Testis (tissue), 3 donors: ENCODE results near the gene MEGF6. TPM values are rescaled to one million over a fixed set of nuclear protein-coding genes. Genes with fewer than 3 reads are reported as not detected.

Experiments
- DNase-seq: peaks from one replicate; pipeline ENCODE4 v3.0.0-alpha.2; 2019
- H3K27ac ChIP-seq, 2 donors: fragments of 200-600 bp; sonication (generic); one replicate each; pipeline ENCODE4 v1.5.1; 2019
- H3K27me3 ChIP-seq: fragments of 200-600 bp; sonication (generic); one replicate; pipeline ENCODE4 v1.5.1; 2019
- H3K36me3 ChIP-seq: fragments of 200-600 bp; sonication (generic); one replicate; pipeline ENCODE4 v1.5.1; 2017; ENCODE audit warnings: low read depth; ENCODE audit errors: missing control alignments
- H3K4me1 ChIP-seq: fragments of 200-600 bp; sonication (generic); one replicate; pipeline ENCODE4 v1.5.1; 2019
- H3K4me3 ChIP-seq, 2 donors: fragments of 200-600 bp; sonication (generic); one replicate each; pipeline ENCODE4 v1.5.1; 2017 to 2019
- H3K9me3 ChIP-seq: fragments of 200-600 bp; sonication (generic); one replicate; pipeline ENCODE4 v1.5.1; 2017
- POLR2A ChIP-seq: fragments of 450-650 bp; IDR thresholded peaks from one replicate; pipeline ENCODE4 v1.6.1; 2017; ENCODE audit warnings: antibody characterized with exemption, mild to moderate bottlenecking, moderate library complexity
- WGBS, 2 donors: methylation state at CpG; one replicate each; pipeline ENCODE4 v1.1.5; 2018; 5-methylcytosine and 5-hydroxymethylcytosine counted together
- intact Hi-C: fragments of 100-400 bp; cut with DNase I; formaldehyde crosslinking; loops from one replicate; pipeline ENCODE4 v1.15.1; 2023; ENCODE audit warnings: low total_unique reads
- polyA plus RNA-seq: library from polyadenylated mRNA; stranded (reverse); fragments of 350-450 nt; fragmentation: Illumina TruSeq; extraction: RNeasy Lipid Tissue Mini Kit (QIAGEN cat#74804); gene quantifications from one replicate; pipeline ENCODE4 v1.2.3, GENCODE V29; 2014; ENCODE audit warnings: low read depth, low replicate concordance; ENCODE audit not compliant: insufficient read depth
- total RNA-seq, 2 donors: library from RNA; depleted of rRNA; stranded (reverse); fragments of >200 nt; gene quantifications; one replicate each; pipeline ENCODE4 v1.2.3, GENCODE V29; 2016
- TF ChIP-seq, protein P1 (sequence below), 3 experiments: fragments of 450-650 bp in 2 of 3; fragments of 200-600 bp in 1 of 3; sonication (generic) in 1 of 3; IDR thresholded peaks; one replicate each; pipeline ENCODE4 v1.5.1; 2016 to 2019; ENCODE audit warnings: antibody characterized with exemption in 3 of 3, mild to moderate bottlenecking in 2 of 3, moderate library complexity in 1 of 3

MEGF6 gene
- total and polyA plus RNA-seq, 3 donors from 2014 or later = 9.0 to 26.4 (median 16.1) TPM

DNA sequence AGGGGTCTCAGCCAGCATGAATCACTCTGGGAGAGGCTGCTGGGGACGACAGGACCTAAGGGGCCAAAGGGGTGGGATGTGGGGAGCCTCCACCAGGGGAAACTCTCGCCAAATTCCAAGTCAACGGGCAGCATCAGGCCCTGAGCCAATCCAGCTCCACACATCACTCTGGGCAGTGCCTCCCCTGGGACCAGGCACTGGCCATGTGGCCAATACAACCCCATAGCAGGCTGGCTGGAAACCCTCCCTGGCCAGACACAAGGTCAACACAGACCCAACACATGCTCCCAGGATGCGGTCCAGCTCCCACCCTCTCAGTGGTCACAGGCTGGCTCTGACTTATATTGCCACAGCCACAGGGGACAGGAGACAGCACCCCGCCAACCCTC is 60.0 kb downstream of the MEGF6 start:
- intact Hi-C loops = no loop called here
- H3K36me3 ChIP-seq = no peaks in the 10 kb centered on the region
- WGBS, 2 donors = 82% methylated on average over 5 of the region's 5 CpGs; no CpG with 5 or more reads in 1 of the 2 donors
- H3K4me1 ChIP-seq = peaks cover 31% of the 10 kb centered on the region
- no peaks in the 10 kb centered on the region for H3K9me3 ChIP-seq
- no peak overlapping the region for H3K4me3 ChIP-seq
- TF ChIP-seq POLR2A = no peak
- TF ChIP-seq, protein P1, sequence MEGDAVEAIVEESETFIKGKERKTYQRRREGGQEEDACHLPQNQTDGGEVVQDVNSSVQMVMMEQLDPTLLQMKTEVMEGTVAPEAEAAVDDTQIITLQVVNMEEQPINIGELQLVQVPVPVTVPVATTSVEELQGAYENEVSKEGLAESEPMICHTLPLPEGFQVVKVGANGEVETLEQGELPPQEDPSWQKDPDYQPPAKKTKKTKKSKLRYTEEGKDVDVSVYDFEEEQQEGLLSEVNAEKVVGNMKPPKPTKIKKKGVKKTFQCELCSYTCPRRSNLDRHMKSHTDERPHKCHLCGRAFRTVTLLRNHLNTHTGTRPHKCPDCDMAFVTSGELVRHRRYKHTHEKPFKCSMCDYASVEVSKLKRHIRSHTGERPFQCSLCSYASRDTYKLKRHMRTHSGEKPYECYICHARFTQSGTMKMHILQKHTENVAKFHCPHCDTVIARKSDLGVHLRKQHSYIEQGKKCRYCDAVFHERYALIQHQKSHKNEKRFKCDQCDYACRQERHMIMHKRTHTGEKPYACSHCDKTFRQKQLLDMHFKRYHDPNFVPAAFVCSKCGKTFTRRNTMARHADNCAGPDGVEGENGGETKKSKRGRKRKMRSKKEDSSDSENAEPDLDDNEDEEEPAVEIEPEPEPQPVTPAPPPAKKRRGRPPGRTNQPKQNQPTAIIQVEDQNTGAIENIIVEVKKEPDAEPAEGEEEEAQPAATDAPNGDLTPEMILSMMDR (IDR thresholded peaks at IDR 0.05) = no peak
- H3K27ac ChIP-seq = no peak overlapping the region
- H3K27me3 ChIP-seq = no peaks in the 10 kb centered on the region
- DNase-seq = no peak

DNA sequence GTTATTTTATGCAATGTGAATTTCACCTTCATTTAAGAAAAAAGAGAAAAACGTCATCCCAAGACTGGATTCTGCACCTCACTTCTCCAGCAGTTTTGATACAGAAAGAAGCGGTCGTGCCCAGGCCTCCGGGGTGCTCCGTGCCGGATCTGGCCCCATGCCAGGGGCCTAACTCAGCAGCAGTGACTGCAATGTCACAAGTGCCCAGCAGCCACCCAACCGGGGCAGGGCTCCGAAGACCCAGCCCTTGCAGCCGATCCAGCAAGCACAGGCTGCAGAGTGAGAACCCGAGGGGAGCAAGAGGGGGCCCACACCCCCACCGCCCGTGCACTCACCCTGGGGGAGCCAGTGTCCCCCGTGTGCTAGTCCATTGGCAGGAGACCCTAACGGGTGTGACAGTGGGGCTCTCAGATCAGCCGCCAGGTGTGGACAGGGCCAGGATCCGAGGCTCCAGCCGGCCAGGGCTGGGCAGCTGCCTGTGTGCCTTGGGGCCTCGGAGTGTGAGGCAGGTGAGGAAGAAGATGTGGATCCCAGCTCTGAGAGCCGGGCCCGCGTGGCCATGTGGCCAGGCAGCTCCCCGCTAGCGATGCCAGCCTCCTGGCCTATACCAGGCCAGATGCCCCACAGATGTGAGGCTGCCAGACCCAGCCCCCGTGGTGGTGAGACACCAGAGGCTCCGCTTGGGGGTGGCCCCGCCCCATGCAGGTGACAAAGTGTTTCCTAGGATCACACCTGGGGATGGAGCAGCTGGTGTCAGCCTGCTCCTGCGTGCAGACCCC is 60.6 kb downstream of the MEGF6 start:
- no peak overlapping the region for H3K4me3 ChIP-seq
- peaks cover 37% of the 10 kb centered on the region for H3K4me1 ChIP-seq
- no peak overlapping the region for H3K27ac ChIP-seq
- 83 to 85% methylated on average over 6 to 27 of the region's 27 CpGs for WGBS, 2 donors
- no peaks in the 10 kb centered on the region for H3K36me3 ChIP-seq
- TF ChIP-seq POLR2A = no peak
- TF ChIP-seq, protein P1 (IDR thresholded peaks at IDR 0.05) = no peak
- DNase-seq = no peak
- intact Hi-C loops = no loop called here
- H3K27me3 ChIP-seq = no peaks in the 10 kb centered on the region
- H3K9me3 ChIP-seq = no peaks in the 10 kb centered on the region

DNA sequence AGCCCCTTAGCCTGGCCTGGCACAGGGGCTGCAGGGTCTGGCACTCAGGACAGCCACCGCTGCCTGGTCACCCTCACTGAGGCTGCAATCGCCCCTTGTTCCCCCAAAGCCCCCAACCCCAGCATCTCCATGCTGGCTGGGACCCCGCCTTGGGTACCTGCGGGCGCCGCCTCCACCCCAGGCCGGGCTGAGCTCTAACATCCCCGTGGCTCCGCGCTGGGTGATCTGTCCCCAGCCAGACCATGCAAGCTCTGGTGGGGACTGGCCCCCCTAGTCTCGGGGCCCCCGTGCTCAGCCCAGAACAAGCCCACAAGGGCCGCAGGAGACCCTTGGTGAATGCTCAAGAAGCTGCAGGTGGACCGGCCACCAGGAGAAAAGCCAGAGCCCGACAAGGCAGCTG is 62.4 kb downstream of the MEGF6 start:
- Histone ChIP-seq H3K4me3 (no peak overlapping the region), H3K36me3 (no peaks in the 10 kb centered on the region), H3K9me3 (no peaks in the 10 kb centered on the region), H3K4me1 (peaks cover 38% of the 10 kb centered on the region), H3K27me3 (no peaks in the 10 kb centered on the region), H3K27ac (no peak overlapping the region)
- intact Hi-C loops = no loop called here
- WGBS, 2 donors = 98% methylated on average over 15 of the region's 15 CpGs; no CpG with 5 or more reads in 1 of the 2 donors
- no peak for DNase-seq
- no peak for TF ChIP-seq POLR2A
- TF ChIP-seq, protein P1 (IDR thresholded peaks at IDR 0.05) = no peak

DNA sequence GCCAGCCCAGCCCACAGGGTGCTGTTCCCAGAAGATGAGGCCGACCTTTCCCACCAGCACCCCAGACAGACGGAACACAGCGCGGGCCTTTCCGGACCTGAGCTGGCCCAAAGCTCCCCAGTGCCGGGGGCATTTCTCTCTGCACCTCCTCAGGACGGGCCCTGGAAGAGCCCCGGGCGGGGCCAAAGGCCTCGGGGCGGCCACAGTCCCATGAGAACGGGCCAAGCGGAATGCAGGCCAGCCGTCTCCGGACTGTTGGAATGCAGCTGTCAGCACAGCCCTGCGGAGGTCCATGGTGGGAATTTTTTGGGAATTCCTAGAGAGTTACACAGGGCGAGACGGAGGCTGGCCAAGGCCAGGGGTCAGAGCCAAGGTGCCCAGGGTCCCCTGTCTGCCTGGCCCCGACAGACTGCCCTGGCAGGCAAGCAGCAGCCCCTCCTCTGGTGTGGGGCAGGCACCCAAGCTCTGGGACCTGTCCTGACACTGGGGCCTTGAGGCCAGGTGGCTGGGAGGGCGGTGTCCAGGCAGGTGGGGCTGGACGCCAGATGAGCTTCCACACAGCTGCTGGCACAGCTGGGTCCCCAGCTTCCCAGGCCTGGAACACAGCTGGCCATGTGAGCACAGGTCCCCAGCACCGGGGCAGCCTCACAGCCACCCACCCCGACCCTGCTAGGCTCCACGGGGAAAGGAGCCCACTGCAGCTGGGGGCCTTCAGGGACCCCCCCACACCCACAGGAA is 63.0 kb downstream of the MEGF6 start:
- no peak overlapping the region for H3K4me3 ChIP-seq
- 54 to 62% methylated on average over 8 to 24 of the region's 24 CpGs for WGBS, 2 donors
- H3K9me3 ChIP-seq = no peaks in the 10 kb centered on the region
- no peaks in the 10 kb centered on the region for H3K27me3 ChIP-seq
- TF ChIP-seq, protein P1 (IDR thresholded peaks at IDR 0.05) = no peak
- TF ChIP-seq POLR2A = no peak
- intact Hi-C loops = no loop called here
- no peaks in the 10 kb centered on the region for H3K36me3 ChIP-seq
- DNase-seq = no peak
- peaks cover 40% of the 10 kb centered on the region for H3K4me1 ChIP-seq
- H3K27ac ChIP-seq = no peak overlapping the region
